HG03025 (cell line): Measurements from ENCODE around the gene STAT3.
"Not testable (repeated sequence)": the region's sequence is repeated elsewhere in the genome, so short reads cannot be mapped to it uniquely, and the experiment has no call there.

Source experiments
- ATAC-seq: cut with Tn5 transposase; IDR thresholded peaks from one replicate; pipeline ENCODE4 v1.9.1; 2021; ENCODE audit warnings: mild to moderate bottlenecking, moderate library complexity; ENCODE audit not compliant: unreplicated experiment, low FRiP score

The STAT3 gene

GRCh38 chr17:42266918-42267766 lies 121.1 kb downstream of the STAT3 start:
- ATAC-seq, result no peak

DNA sequence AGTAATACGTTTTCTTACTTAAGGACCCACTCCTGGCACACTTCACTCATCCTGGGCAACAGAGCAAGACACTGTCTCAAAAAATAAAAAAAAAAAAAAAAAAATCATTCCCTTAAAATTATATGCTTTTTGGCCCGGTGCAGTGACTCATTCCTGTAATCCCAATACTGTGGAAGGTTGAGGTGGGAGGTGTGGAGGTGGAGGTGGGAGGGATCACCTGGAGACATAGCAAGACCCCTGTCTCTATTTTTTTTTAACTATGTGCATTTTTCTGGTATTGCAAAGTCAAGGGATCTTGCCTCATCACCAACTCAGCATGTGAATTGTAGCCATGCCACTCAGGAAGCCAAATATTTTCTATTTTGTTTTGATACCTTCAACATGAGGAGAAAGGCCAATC lies 121.8 kb downstream of the STAT3 start:
- ATAC-seq, result no peak

DNA sequence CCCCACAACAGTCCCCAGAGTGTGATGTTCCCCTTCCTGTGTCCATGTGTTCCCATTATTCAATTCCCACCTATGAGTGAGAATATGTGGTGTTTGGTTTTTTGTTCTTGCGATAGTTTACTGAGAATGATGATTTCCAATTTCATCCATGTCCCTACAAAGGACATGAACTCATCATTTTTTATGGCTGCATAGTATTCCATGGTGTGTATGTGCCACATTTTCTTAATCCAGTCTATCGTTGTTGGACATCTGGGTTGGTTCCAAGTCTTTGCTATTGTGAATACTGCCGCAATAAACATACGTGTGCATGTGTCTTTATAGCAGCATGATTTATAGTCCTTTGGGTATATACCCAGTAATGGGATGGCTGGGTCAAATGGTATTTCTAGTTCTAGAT lies 123.9 kb downstream of the STAT3 start:
- not testable (repeated sequence) for ATAC-seq
